ENCODE data around the gene MYL9.
A peak's percentile ranks its signal among the peaks of the same experiment; 100 is the strongest.
"Not testable (repeated sequence)": the region's sequence is repeated elsewhere in the genome, so short reads cannot be mapped to it uniquely, and the experiment has no call there.

MYL9 gene

DNA sequence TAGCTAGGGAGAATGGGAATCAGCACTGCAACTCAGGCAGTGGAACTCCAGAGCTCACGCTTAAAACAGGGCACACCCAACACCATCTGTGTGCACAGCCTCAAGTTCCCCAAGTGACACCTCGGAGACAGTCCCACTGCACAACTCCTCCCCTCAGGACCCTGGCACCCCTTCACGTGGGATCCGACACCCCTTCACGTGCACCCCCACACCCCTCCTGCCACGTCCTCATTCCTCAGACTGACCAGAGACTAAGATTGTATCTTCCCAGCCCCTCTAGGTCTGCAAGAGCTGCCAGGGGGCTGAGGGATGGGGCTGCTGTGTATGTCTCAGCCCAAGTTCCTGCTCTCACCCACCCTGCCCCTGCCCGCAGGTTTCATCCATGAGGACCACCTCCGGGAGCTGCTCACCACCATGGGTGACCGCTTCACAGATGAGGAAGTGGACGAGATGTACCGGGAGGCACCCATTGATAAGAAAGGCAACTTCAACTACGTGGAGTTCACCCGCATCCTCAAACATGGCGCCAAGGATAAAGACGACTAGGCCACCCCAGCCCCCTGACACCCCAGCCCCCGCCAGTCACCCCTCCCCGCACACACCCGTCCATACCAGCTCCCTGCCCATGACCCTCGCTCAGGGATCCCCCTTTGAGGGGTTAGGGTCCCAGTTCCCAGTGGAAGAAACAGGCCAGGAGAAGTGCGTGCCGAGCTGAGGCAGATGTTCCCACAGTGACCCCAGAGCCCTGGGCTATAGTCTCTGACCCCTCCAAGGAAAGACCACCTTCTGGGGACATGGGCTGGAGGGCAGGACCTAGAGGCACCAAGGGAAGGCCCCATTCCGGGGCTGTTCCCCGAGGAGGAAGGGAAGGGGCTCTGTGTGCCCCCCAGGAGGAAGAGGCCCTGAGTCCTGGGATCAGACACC lies 7.6 kb downstream of the MYL9 start:
- no peak for DNase-seq

DNA sequence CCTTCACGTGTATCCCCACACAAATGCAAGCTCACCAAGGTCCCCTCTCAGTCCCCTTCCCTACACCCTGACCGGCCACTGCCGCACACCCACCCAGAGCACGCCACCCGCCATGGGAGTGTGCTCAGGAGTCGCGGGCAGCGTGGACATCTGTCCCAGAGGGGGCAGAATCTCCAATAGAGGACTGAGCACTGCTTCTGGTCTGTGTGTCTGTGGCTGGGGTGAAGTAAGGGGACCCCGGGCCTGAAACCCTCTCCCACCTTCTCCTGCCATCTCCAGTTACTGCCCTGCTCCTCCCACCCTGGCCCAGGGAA lies 8.3 kb downstream of the MYL9 start:
- no peak for DNase-seq

DNA sequence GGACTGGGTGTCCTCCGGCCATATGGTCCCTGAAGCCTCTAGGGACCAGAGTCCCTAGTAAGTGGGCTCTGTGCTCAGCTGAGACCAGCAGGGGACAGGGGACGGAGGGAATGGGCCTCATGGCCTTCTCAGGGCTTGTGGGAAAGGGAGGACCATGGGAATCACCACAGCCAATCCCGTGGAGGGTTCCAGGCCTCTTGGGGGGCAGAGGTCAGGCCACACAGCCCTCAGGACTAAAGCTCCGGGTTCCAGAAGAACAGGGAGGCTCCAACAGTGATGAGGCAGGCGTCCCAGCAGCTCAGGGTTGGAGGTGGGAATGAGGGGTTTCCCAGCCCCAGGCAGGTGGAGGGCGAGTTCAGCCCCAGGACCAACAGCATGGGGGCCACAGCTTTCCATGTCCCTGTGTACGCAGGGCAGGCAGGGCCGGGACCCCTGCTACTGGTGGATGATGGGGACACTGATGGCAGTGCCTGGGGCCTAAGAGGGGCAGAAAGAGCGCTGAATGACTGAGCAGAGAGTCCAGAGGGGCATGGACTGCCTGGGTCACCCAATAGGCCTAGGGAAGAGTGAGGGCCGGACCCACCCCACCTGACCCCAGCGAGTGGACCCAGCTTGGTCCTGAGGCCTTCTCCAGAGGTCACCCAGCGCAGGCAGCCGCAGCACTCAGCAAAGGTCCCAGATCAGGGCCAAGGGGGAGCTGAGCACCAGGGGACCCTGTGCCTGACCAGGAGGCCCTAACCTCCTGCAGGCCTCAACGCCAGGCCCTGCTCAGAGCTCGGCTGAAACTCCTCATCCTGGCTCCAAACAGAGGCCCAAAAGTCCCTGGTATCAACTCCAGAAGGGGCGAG lies 8.8 kb downstream of the MYL9 start:
- no peak for DNase-seq

DNA sequence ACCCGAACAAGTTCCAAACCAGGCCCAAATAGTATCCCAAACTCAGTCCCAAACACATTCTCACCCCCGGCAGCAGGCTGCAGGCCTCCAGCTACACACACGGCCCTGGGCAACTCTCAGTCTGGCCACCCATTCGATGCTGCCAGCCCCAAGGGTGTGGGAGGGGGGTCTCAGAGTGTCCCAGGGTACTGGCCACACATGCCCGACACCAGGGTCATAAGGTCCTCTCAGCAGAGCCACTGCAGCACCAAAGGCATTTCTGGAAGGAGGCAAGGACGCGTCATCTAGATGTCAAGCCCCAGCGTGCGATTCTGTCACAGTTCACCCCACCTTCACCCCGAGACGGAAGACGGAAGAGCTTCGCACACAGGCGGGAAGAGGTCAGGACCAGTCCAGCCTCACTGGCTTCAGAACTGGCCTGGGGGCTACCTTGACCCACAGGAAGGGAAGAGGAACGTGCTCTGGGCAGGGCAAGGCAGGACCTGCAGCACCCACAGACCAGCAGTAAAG lies 9.5 kb downstream of the MYL9 start:
- no peak for DNase-seq

DNA sequence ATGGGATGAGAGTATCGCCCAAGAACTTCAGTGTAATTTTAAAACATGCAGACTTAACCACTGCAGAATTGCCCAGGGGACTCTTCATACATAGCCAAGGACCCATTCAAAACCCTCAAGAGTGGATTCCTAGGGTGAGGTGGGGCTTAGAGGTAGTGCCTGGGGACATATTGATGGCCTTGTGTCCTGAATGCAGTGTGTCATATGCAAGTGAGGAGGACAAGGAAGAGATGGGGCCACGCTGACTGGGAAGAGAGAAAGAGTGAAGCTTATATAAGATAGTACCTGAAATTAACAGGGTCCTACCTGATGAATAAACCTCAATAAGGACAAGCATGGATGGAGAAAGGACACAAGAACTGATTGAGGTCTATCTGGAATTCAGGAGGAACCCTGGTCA lies 13.9 kb downstream of the MYL9 start:
- DNase-seq, result no peak

DNA sequence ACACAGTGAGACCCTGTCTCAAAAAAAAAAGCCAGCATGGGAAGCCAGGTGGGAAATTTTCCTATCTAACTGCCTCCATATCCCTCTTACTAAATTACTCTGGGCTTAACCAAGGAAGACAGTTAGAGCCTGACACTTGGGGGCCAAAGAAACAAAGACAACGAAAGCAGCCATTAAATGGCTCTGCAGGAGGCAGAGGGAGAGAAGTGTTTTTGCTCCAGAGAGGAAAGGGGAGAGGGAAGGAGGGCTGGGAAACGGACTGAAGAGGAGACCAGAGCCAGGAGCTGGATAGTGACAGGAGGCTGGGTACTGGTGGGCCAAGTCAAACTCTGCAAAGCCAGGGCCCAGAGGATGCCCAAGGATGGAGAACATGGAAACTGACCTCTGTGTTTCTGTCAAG lies 21.4 kb downstream of the MYL9 start:
- DNase-seq, result no peak

DNA sequence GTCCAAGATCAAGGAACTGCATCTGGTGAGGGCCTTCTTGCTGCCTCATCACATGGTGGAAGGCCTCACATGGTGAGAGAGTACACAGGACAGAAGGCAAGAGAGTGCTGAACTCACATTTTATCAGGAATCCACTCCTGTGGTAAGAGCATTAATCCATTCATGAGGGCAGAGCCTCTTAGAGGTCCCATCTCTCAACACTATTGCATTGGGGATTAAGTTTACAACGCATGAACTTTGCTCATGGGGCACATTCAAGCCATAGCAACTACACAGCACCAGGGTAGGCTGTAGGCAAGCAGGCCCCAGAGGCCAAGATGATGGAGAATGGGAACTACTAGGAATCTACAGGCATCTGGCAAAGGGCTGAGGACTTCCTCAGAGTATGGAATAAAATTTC lies 22.1 kb downstream of the MYL9 start:
- no peak for DNase-seq

DNA sequence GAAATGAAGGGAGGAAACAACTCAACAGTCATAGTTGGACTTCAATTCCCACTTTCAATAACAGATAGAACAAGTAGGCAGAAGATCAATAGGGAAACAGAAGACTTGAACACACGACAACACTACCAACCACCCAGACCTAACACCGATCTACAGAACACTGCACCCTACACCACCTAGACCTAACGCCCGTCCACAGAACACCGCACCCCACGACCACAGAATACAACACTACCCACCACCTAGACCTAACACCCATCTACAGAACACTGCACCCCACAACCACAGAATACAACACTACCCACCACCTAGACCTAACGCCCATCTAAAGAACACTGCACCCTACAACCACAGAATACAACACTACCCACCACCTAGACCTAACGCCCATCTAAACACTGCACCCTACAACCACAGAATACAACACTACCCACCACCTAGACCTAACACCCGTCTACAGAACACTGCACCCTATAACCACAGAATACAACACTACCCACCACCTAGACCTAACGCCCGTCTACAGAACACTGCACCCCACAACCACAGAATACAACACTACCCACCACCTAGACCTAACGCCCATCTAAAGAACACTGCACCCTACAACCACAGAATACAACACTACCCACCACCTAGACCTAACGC lies 22.9 kb downstream of the MYL9 start:
- not testable (repeated sequence) for DNase-seq

DNA sequence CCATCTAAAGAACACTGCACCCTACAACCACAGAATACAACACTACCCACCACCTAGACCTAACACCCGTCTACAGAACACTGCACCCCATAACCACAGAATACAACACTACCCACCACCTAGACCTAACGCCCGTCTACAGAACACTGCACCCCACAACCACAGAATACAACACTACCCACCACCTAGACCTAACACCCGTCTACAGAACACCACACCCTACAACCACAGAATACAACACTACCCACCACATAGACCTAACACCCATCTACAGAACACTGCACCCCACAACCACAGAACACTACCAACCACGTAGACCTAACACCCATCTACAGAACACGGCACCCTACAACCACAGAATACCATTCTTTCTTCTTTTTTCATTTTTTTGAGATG lies 23.4 kb downstream of the MYL9 start:
- not testable (repeated sequence) for DNase-seq

DNA sequence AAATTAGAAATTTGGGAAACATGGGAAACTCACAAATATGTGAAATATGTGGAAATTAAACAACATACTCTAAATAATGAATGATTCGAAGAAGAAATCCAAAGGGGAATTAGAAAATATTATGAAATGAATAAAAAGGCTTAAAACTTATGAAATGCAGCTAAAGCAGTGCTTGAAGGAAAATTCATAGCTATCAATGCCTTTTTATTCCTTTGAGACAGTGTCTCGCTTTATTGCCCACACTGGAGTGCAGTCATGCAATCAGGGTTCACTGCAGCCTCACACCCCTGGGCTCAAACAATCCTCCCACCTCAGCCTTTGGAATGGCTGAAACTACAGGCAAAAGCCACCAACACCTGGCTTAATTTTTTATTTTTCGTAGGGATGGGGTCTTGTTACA lies 24.2 kb downstream of the MYL9 start:
- no peak for DNase-seq

DNA sequence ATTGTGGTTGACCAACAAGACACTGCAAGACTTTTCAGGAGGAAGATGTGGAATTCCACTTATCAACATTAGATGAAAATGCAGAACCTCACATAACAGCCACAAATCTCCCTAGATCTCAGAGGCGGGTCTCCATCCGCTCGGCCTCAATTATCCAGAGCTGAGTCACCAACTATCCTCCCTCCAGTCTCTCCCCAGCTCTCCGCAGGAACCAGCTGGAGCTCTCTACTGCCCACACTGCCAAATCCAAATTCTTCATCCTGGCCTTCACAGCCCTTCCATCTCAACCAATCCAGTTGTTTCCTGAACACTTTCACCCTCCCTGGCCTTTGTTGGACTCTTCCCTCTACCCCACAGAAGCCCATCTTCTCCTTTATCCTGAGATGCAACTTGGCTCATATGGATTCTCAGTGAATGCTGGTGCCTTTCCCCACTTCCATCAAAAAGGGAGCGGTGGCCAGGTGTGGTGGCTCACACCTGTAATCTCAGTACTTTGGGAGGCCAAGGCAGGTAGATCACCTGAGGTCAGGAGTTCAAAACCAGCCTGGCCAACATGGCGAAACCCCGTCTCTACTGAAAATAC lies 28.6 kb downstream of the MYL9 start:
- DNase-seq, result no peak

DNA sequence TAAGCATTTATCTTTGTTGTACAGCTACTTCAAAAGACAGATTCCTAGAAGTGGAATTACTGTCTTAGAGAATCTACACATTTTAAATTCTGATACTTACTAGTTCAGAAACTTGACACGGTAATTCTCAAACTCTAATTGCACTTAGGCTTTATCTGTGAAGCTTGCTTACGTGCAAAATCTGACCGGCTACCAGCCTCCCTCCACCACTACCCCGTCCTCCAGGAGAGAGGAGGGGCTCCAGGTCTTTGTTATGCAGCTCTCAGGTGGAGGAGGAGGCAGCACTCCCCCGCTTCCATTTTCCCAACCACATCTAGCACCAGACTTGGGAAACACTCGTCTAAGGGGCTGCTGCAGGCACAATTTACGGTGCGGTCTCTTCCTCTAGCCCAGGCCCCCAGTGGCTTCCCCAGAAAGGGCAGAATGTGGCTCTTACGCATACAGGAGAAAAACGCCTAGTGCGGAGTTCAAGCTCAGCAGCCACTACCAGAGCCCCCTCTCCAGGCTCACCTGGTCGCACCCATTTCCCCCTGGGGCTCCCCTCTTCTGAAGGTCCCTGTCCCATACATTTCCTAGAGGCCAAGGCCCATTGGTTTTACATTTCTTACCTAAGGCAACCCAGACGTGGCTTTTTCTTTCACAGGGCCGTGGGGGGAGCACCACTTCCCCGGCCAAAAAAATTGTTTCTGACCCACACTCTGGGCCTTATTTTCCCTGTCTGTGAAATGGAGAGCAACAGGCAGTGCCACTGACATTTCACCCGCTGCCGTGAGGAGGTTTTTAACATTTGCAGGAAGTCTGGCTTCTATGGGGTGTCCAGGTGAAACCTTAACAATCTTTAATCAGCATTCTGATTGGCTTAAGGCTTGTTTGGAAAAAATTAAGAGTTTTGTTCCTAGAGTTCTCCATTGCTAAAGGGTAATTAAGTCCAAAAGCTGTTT lies 30.5 kb downstream of the MYL9 start:
- no peak for DNase-seq

DNA sequence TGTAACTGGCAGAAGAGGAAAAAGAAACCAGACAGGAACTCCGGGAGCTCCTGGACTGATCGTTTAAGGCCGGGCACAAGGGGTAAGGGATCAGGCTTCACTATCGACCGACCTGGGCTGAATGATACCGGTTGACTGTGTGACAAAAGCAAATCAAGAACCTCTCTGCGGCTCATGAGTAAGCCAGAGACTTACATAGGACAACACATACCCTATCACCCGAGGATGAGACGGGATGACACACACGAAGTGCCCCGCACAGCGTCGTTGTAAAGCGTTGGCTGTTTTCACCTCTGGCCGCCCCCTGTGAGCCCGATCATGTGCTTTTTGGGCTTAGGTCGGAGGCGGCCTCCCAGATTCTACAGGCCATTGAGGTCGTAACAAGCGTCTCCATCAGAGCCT lies 31.4 kb downstream of the MYL9 start:
- DNase-seq, result peak in 1 of 51 donors; percentile 22

DNA sequence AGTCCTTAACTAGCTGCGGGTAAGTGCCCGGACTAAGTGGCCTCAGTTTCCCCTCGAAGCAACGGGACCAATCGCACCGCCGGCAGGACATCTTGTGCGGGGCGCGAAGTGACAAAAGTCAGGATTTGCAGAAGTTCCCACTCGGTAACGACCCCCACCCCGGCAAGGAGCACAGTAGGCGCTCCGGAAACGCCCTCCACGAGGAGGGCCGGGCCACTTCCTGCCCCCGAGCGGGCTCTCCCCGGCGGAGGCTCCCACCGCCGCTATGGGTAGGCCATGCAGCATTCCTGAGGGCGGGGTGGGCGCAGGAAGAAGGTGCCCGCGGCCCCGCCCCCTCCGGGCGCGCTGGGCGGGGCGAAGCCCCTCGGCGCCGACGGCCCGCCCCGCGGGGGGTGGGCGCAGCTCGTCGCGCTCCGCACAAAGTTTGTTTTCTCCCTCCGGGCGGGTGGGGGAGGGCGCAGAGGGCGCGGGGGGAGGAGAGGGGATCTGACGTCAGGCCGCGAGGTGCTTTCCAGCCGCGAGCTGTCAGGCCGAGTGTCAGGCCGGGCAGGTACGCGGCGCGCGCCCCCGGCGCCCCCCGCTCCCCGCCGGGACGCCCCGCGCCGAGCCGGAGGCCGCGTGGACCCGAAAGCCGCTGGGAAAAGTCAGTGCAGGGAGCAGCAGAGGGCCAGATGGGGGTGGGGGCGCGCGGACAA lies 31.9 kb downstream of the MYL9 start, which contains the start of gene TGIF2:
TGIF2 (plus strand) TSS at position 495 of the 695 bp plus-strand sequence. CDS start 5,178 bp downstream, outside the sequence.
- peak in 34 of 51 donors; percentile 7 to 75 (median 41) for DNase-seq

DNA sequence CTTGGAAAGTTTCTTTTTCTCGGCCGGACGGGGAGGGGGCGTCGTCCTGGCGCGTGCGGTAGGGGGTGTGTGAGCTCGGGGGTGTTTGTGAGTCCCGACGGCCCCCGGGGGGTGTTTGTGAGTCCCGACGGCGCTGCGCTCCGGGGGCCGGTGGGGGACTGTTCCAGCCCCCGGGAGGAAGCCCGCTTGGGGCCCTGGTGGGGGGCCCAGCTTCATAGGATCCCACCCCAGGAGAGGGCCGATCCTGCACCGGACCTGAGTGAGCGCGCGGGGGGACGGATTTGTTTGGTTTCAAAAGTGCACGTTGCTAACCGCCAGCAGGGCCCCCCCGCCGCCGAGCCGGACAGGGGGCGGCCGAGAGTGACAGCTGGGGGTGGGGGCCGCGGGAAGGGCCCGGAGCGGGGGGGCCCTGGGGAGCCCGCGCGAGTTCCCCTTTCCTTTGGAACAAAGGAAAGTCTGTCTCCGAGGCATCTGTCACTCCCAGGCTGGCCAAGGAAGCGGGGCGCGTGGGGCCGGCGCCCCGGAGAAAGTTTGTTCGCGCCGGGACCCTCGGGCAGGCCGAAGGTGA lies 32.6 kb downstream of the MYL9 start:
- peak in 28 of 51 donors; percentile 3 to 57 (median 24) for DNase-seq

DNA sequence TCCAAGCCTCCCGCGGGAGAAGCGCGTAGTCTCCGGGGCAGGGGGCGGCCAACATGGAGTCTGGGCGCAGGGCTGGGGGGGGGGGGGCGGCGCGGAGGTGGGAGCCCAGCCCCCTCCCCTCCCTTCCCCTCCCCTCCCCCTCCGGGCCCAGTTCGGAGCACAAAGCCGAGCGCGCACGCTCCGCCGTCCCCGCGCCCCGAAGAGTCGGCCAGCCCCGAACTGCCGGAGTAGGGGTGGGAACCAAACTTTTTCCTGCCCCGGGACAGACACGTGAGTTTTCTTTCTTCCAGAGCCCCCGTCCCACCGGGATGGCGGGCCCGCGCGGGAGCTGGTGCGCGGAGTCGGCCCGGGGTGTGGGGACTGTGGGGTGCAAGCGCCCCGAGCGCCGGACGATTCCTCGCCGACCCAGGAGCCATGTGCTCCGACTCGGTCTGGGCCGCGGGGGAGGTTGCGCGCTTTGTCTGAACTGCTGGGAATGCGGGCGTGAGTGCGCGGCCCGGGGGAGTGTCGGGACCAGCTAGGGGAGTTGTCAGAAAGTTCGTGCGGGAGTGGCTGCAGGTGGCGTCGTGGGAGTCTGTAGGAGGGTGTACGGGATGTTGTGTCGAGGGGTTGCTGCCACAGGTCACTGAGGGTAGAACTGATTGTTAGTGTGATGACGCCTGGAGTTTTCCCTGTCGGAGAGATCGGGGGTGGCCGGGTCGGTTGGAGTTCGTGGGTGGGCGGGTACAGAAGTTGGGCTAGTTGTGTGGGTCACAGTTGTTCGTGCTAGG lies 33.2 kb downstream of the MYL9 start:
- peak in 6 of 51 donors; percentile 10 to 36 (median 28) for DNase-seq

DNA sequence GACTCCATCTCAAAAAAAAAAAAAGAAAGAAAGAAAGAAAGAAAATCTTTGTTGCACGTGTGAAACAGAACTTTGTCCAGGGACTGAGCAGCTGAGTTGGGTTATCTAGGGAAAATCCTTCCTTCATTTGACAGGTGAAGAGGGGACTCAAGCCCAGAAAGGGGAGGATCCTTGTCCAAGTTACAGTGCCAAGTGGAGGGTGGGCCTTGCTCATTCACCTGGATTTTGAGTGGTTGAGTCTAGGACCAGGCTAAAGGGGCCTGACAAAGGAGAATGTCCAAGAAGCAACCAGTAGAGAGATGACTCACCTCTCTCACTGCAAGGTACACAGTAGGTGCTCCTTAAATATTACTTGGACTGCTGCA lies 34.7 kb downstream of the MYL9 start:
- DNase-seq, result no peak

DNA sequence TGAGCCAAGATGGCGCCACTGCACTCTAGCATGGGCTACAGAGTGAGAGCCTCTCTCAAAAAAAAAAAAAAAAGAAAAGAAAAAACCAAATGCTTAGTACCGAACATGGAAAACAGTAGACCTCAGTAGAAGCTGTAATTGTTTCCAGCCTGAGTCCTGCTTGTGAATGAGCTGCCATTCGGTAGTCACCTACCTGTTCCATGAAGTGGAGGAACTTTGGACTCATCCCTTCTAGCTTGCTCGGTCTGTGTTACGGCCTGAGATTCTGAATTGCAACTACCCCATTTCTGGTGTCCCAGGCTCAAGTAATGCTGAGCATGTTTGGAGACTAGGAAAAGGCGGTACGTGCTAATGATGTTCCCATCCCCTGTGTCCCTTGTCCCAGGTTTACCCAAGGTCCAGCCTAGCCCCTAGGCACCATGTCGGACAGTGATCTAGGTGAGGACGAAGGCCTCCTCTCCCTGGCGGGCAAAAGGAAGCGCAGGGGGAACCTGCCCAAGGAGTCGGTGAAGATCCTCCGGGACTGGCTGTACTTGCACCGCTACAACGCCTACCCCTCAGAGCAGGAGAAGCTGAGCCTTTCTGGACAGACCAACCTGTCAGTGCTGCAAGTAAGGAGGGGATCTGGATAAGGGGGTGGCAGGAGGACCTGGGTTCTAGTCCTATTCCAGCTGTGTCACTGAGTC lies 37.2 kb downstream of the MYL9 start:
- DNase-seq, result no peak
